Measurements from ENCODE around the gene UTP11. TPM values are rescaled to one million over a fixed set of nuclear protein-coding genes. Genes with fewer than 3 reads are reported as not detected.
A peak's percentile ranks its signal among the peaks of the same experiment; 100 is the strongest.

UTP11 gene
- total and polyA plus RNA-seq, 2 experiments from 2014 or later: 37.1 to 51.0 TPM

- no peak for TF ChIP-seq EZH2phosphoT487 (IDR thresholded peaks at IDR 0.05; ENCODE audit: insufficient read depth, low read depth)
- TF ChIP-seq EZH2 (IDR thresholded peaks at IDR 0.05; ENCODE audit: insufficient read depth, poor library complexity, severe bottlenecking): no peak
- H3K79me2 ChIP-seq (ENCODE audit: insufficient read depth): no peaks in the 10 kb centered on the region
- 69 to 70% methylated on average over 7 of the region's 7 CpGs for WGBS, 2 experiments (ENCODE audit: low coverage in 1 of 2, low lambda C conversion rate in 2 of 2, missing lambda C conversion rate in 2 of 2)
- no peak overlapping the region for H3K4me2 ChIP-seq (ENCODE audit: unreplicated experiment)
- H3K36me3 ChIP-seq (ENCODE audit: low read depth): no peaks in the 10 kb centered on the region
- H4K20me1 ChIP-seq (ENCODE audit: insufficient read depth): no peaks in the 10 kb centered on the region
- H3K9ac ChIP-seq: no peak overlapping the region
- H3F3A ChIP-seq (ENCODE audit: insufficient read depth): no peaks in the 10 kb centered on the region
- H3K4me3 ChIP-seq: no peak overlapping the region
- in situ Hi-C loops (cut with MboI): no loop called here
- H3K4me1 ChIP-seq (ENCODE audit: insufficient read depth): peaks cover 7% of the 10 kb centered on the region
- no peaks in the 10 kb centered on the region for H3K9me2 ChIP-seq (ENCODE audit: insufficient read depth)
- H3K27ac ChIP-seq: no peak overlapping the region
- peaks cover 9% of the 10 kb centered on the region for H3K27me3 ChIP-seq (replicated peaks; ENCODE audit: insufficient read depth)
- no peak for DNase-seq
- no peak overlapping the region for H2AFZ ChIP-seq
- no peaks in the 10 kb centered on the region for H3K9me3 ChIP-seq (ENCODE audit: low read depth)
These were observed 49.4 kb downstream of the UTP11 start for GRCh38 chr1:38061883-38062328.

GRCh38 chr1:38062361-38063288, 50.1 kb downstream of the UTP11 start:
- Histone ChIP-seq H3K36me3 (ENCODE audit: low read depth) (no peaks in the 10 kb centered on the region), H3K4me3 (no peak overlapping the region), H2AFZ (no peak overlapping the region), H3K4me2 (ENCODE audit: unreplicated experiment) (no peak overlapping the region), H3F3A (ENCODE audit: insufficient read depth) (no peaks in the 10 kb centered on the region), H3K4me1 (ENCODE audit: insufficient read depth) (peaks cover 7% of the 10 kb centered on the region), H4K20me1 (ENCODE audit: insufficient read depth) (no peaks in the 10 kb centered on the region), H3K27me3 (replicated peaks; ENCODE audit: insufficient read depth) (peaks cover 16% of the 10 kb centered on the region), H3K9me2 (ENCODE audit: insufficient read depth) (no peaks in the 10 kb centered on the region), H3K9me3 (ENCODE audit: low read depth) (no peaks in the 10 kb centered on the region), H3K9ac (no peak overlapping the region), H3K79me2 (ENCODE audit: insufficient read depth) (no peaks in the 10 kb centered on the region), H3K27ac (no peak overlapping the region)
- in situ Hi-C loops (cut with MboI): no loop called here
- WGBS, 2 experiments (ENCODE audit: low coverage in 1 of 2, low lambda C conversion rate in 2 of 2, missing lambda C conversion rate in 2 of 2): 57 to 60% methylated on average over 6 of the region's 6 CpGs
- DNase-seq: no peak
- no peak for TF ChIP-seq EZH2phosphoT487 (IDR thresholded peaks at IDR 0.05; ENCODE audit: insufficient read depth, low read depth)
- TF ChIP-seq EZH2 (IDR thresholded peaks at IDR 0.05; ENCODE audit: insufficient read depth, poor library complexity, severe bottlenecking): no peak

- TF ChIP-seq EZH2phosphoT487 (IDR thresholded peaks at IDR 0.05; ENCODE audit: insufficient read depth, low read depth) (no peak), EZH2 (IDR thresholded peaks at IDR 0.05; ENCODE audit: insufficient read depth, poor library complexity, severe bottlenecking) (no peak)
- no peaks in the 10 kb centered on the region for H3F3A ChIP-seq (ENCODE audit: insufficient read depth)
- no peaks in the 10 kb centered on the region for H3K79me2 ChIP-seq (ENCODE audit: insufficient read depth)
- no peak for DNase-seq
- H3K4me2 ChIP-seq (ENCODE audit: unreplicated experiment): no peak overlapping the region
- peaks cover 20% of the 10 kb centered on the region for H3K27me3 ChIP-seq (replicated peaks; ENCODE audit: insufficient read depth)
- no peak overlapping the region for H3K4me3 ChIP-seq
- 63 to 77% methylated on average over 4 to 5 of the region's 5 CpGs for WGBS, 2 experiments (ENCODE audit: low coverage in 1 of 2, low lambda C conversion rate in 2 of 2, missing lambda C conversion rate in 2 of 2)
- no peak overlapping the region for H3K9ac ChIP-seq
- peak overlapping the region; percentile 56; the same call in 1 of the 2 replicates for H2AFZ ChIP-seq
- H4K20me1 ChIP-seq (ENCODE audit: insufficient read depth): no peaks in the 10 kb centered on the region
- no peak overlapping the region for H3K27ac ChIP-seq
- H3K9me2 ChIP-seq (ENCODE audit: insufficient read depth): no peaks in the 10 kb centered on the region
- H3K4me1 ChIP-seq (ENCODE audit: insufficient read depth): peaks cover 7% of the 10 kb centered on the region
- H3K9me3 ChIP-seq (ENCODE audit: low read depth): no peaks in the 10 kb centered on the region
- no peaks in the 10 kb centered on the region for H3K36me3 ChIP-seq (ENCODE audit: low read depth)
- in situ Hi-C loops (cut with MboI): no loop called here
These were observed 51.1 kb downstream of the UTP11 start for GRCh38 chr1:38063616-38064015.

GRCh38 chr1:38064197-38064903, 51.8 kb downstream of the UTP11 start:
- Histone ChIP-seq H3K27ac (no peak overlapping the region), H3K4me2 (ENCODE audit: unreplicated experiment) (no peak overlapping the region), H3K79me2 (ENCODE audit: insufficient read depth) (no peaks in the 10 kb centered on the region), H3K36me3 (ENCODE audit: low read depth) (no peaks in the 10 kb centered on the region), H3K4me1 (ENCODE audit: insufficient read depth) (peaks cover 7% of the 10 kb centered on the region), H3F3A (ENCODE audit: insufficient read depth) (no peaks in the 10 kb centered on the region), H2AFZ (peak overlapping the region; percentile 56; the same call in 1 of the 2 replicates), H3K9ac (no peak overlapping the region), H4K20me1 (ENCODE audit: insufficient read depth) (no peaks in the 10 kb centered on the region), H3K27me3 (replicated peaks; ENCODE audit: insufficient read depth) (peaks cover 20% of the 10 kb centered on the region), H3K9me3 (ENCODE audit: low read depth) (no peaks in the 10 kb centered on the region), H3K4me3 (no peak overlapping the region), H3K9me2 (ENCODE audit: insufficient read depth) (no peaks in the 10 kb centered on the region)
- WGBS, 2 experiments (ENCODE audit: low coverage in 1 of 2, low lambda C conversion rate in 2 of 2, missing lambda C conversion rate in 2 of 2): 27% methylated on average over 11 of the region's 11 CpGs
- peak; percentile 85 for DNase-seq
- in situ Hi-C loops (cut with MboI): no loop called here
- TF ChIP-seq EZH2 (IDR thresholded peaks at IDR 0.05; ENCODE audit: insufficient read depth, poor library complexity, severe bottlenecking) (no peak), EZH2phosphoT487 (IDR thresholded peaks at IDR 0.05; ENCODE audit: insufficient read depth, low read depth) (no peak)

Measured in GM23248 (cell line).